AG04450 (cell line): ENCODE data around the gene KIF26B. TPM values are rescaled to one million over a fixed set of nuclear protein-coding genes. Genes with fewer than 3 reads are reported as not detected.
A peak's percentile ranks its signal among the peaks of the same experiment; 100 is the strongest.

Experiments
- CTCF ChIA-PET: fragments of 300-600, 350-600 bp; formaldehyde crosslinking; extraction: SDS; loops from one replicate; lab custom pipeline; 2022; ENCODE audit warnings: antibody characterized with exemption, inconsistent platforms; lab: Charles Lee
- POLR2A ChIA-PET: fragments of 350-600 bp; formaldehyde crosslinking; extraction: SDS; loops from one replicate; lab custom pipeline; 2021; ENCODE audit warnings: antibody characterized with exemption, inconsistent platforms; lab: Yijun Ruan, JAX
- DNase-seq: peaks from one replicate; pipeline ENCODE4 v3.0.0-alpha.2; 2011; ENCODE audit warnings: low read depth, low spot score
- H3K27ac ChIP-seq: one replicate; pipeline ENCODE4 v1.5.1; 2012; ENCODE audit warnings: low read depth, low read length, control low read depth
- H3K27me3 ChIP-seq: one replicate; pipeline ENCODE4 v1.6.0; 2012; ENCODE audit warnings: low read length; ENCODE audit not compliant: control insufficient read depth, insufficient read depth
- H3K4me3 ChIP-seq: 2 replicates; pipeline ENCODE4 v1.5.1; 2011; ENCODE audit warnings: mild to moderate bottlenecking, low read depth, low read length, control low read depth
- H3K9me3 ChIP-seq: 2 replicates; pipeline ENCODE4 v1.5.1; 2012; ENCODE audit warnings: low read length; ENCODE audit not compliant: control insufficient read depth, insufficient read depth
- polyA plus RNA-seq: library from polyadenylated mRNA; depleted of rRNA; stranded (reverse); fragments of >200 nt; gene quantifications from 2 replicates; pipeline ENCODE4 v1.2.3, GENCODE V29; 2011
- TF ChIP-seq, protein P1 (sequence below): IDR thresholded peaks from 2 replicates; pipeline ENCODE4 v1.5.1; 2011; ENCODE audit warnings: low read depth, low read length, control low read depth, inconsistent platforms

The KIF26B gene
- polyA plus RNA-seq, 1 experiment: 2.4 TPM

GRCh38 chr1:245687152-245687635, 532.4 kb downstream of the KIF26B start:
- POLR2A ChIA-PET: no interaction called here
- TF ChIP-seq, protein P1, sequence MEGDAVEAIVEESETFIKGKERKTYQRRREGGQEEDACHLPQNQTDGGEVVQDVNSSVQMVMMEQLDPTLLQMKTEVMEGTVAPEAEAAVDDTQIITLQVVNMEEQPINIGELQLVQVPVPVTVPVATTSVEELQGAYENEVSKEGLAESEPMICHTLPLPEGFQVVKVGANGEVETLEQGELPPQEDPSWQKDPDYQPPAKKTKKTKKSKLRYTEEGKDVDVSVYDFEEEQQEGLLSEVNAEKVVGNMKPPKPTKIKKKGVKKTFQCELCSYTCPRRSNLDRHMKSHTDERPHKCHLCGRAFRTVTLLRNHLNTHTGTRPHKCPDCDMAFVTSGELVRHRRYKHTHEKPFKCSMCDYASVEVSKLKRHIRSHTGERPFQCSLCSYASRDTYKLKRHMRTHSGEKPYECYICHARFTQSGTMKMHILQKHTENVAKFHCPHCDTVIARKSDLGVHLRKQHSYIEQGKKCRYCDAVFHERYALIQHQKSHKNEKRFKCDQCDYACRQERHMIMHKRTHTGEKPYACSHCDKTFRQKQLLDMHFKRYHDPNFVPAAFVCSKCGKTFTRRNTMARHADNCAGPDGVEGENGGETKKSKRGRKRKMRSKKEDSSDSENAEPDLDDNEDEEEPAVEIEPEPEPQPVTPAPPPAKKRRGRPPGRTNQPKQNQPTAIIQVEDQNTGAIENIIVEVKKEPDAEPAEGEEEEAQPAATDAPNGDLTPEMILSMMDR: peak; percentile 27
- Histone ChIP-seq H3K9me3 (peaks cover 18% of the 10 kb centered on the region; the same call in 1 of the 2 replicates), H3K4me3 (no peak overlapping the region), H3K27me3 (no peaks in the 10 kb centered on the region), H3K27ac (no peak overlapping the region)
- CTCF ChIA-PET: interaction anchor here (1.4 kb wide), 1 partner anchor 534 kb away, joined by 5 read pairs; no protein-coding TSS in a partner anchor
- DNase-seq: no peak

GRCh38 chr1:245687636-245688535, 533.1 kb downstream of the KIF26B start:
- no peaks in the 10 kb centered on the region for H3K27me3 ChIP-seq
- CTCF ChIA-PET: interaction anchor here (0.6 to 1.4 kb wide), 3 partner anchors 19 to 535 kb away, joined by 3 to 5 read pairs (median 3); no protein-coding TSS in a partner anchor
- no peak for DNase-seq
- H3K9me3 ChIP-seq: peaks cover 18% of the 10 kb centered on the region; the same call in 1 of the 2 replicates
- H3K4me3 ChIP-seq: no peak overlapping the region
- TF ChIP-seq, protein P1: peak; percentile 20; the same call in 1 of the 2 replicates
- H3K27ac ChIP-seq: no peak overlapping the region
- POLR2A ChIA-PET: no interaction called here

GRCh38 chr1:245688536-245689453, 534.0 kb downstream of the KIF26B start:
- H3K27me3 ChIP-seq: peaks cover 2% of the 10 kb centered on the region

DNA sequence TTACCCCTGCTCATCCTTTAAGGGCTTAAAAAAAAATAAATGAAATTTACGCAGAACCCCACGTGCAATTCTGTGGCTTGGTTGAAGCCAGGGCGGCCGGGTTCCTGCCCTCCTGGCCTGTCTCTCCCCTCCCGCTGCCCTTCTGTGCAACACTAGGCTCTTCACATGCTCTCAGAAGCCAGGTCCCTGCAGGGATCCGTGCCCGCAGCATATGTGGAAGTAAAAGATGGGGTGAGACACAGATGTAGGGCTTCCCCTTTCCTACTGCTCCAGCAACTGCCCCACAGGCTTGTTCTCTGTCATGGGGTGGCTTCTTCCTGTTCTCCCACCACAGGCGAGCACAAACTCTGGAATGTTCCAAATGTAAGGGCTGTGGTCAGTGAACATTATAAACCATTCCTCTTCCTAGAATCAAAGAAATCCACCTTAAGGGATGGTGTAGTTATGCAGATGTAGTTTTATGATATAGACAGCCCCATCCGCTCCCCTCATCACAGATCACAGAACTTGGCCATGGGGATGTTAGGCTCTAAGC, 535.4 kb downstream of the KIF26B start:
- peaks cover 2% of the 10 kb centered on the region for H3K27me3 ChIP-seq
- TF ChIP-seq, protein P1: no peak
- POLR2A ChIA-PET: no interaction called here
- CTCF ChIA-PET: no interaction called here
- no peak overlapping the region for H3K27ac ChIP-seq
- peaks cover 19% of the 10 kb centered on the region; the same call in 1 of the 2 replicates for H3K9me3 ChIP-seq
- no peak overlapping the region for H3K4me3 ChIP-seq
- DNase-seq: no peak

More at GRCh38 chr1:245688536-245689453, 534.0 kb downstream of the KIF26B start:
- Histone ChIP-seq H3K9me3 (peaks cover 18% of the 10 kb centered on the region; the same call in 1 of the 2 replicates), H3K27ac (no peak overlapping the region), H3K4me3 (no peak overlapping the region)
- CTCF ChIA-PET: interaction anchor here (0.6 to 1.4 kb wide), 3 partner anchors 18 to 536 kb away, joined by 3 to 5 read pairs (median 3); no protein-coding TSS in a partner anchor
- POLR2A ChIA-PET: no interaction called here
- no peak for DNase-seq
- TF ChIP-seq, protein P1: no peak
